ENCODE data around the gene HPS1. TPM values are rescaled to one million over a fixed set of nuclear protein-coding genes. Genes with fewer than 3 reads are reported as not detected.

HPS1 gene
- total RNA-seq, 8 experiments from 2014 or later = 8.6 to 76.9 (median 20.5) TPM

- no peak for ATAC-seq (replicated peaks in 6 of 8)
- in situ Hi-C loops (cut with MboI; ENCODE audit: low pct_unique_long_range_greater_than_20kb in 2 of 9, low sequenced_read_pairs in 9 of 9, unreplicated experiment in 9 of 9) = loop anchor here in 1 of 9 experiments (25.0 kb wide), 1 partner anchor 184 kb away; no protein-coding TSS in a partner anchor
- Histone ChIP-seq H3K27ac (no peak overlapping the region), H3K4me1 (replicated peaks in 1 of 2) (no peaks in the 10 kb centered on the region), H3K4me3 (no peak overlapping the region)
Observed at GRCh38 chr10:98477861-98478260, 31.1 kb upstream of the HPS1 start.

GRCh38 chr10:98474628-98475027 lies 27.9 kb upstream of the HPS1 start:
- in situ Hi-C loops (cut with MboI; ENCODE audit: low pct_unique_long_range_greater_than_20kb in 2 of 9, low sequenced_read_pairs in 9 of 9, unreplicated experiment in 9 of 9) = loop anchor here in 5 of 9 experiments (25.0 kb wide), 2 partner anchors 188 to 763 kb away; partner anchors contain the start of gene HPSE2 (in 4 of the 5)
- peaks cover 4 to 5% of the 10 kb centered on the region in 2 donors for H3K4me1 ChIP-seq (replicated peaks in 1 of 2)
- ATAC-seq (replicated peaks in 6 of 8) = peak in 3 of 8 experiments; percentile 72 to 77 (median 75)
- no peak overlapping the region for H3K27ac ChIP-seq
- no peak overlapping the region for H3K4me3 ChIP-seq

GRCh38 chr10:98472196-98472595 lies 25.5 kb upstream of the HPS1 start:
- peaks cover 4 to 6% of the 10 kb centered on the region in 2 donors for H3K4me1 ChIP-seq (replicated peaks in 1 of 2)

GRCh38 chr10:98470850-98471249 lies 24.1 kb upstream of the HPS1 start:
- whole genome bisulfite sequencing, 10 experiments = 22 to 100% (median 82%) methylated on average over 1 to 5 of the region's 5 CpGs; no CpG with 5 or more reads in 1 of the 10 experiments
- H3K4me3 ChIP-seq = no peak overlapping the region
- peaks cover 4 to 11% of the 10 kb centered on the region in 2 donors for H3K4me1 ChIP-seq (replicated peaks in 1 of 2)
- ATAC-seq (replicated peaks in 6 of 8) = no peak
- no peak overlapping the region for H3K27ac ChIP-seq
- in situ Hi-C loops (cut with MboI; ENCODE audit: low pct_unique_long_range_greater_than_20kb in 2 of 9, low sequenced_read_pairs in 9 of 9, unreplicated experiment in 9 of 9) = loop anchor here in 4 of 9 experiments (25.0 kb wide), 1 partner anchor 766 kb away; the partner anchor contains the start of gene HPSE2 (in 4 of the 4)

More at GRCh38 chr10:98472196-98472595, 25.5 kb upstream of the HPS1 start:
- ATAC-seq (replicated peaks in 6 of 8) = peak in 2 of 8 experiments; percentile 13 to 48
- H3K4me3 ChIP-seq = no peak overlapping the region
- in situ Hi-C loops (cut with MboI; ENCODE audit: low pct_unique_long_range_greater_than_20kb in 2 of 9, low sequenced_read_pairs in 9 of 9, unreplicated experiment in 9 of 9) = loop anchor here in 4 of 9 experiments (25.0 kb wide), 1 partner anchor 765 kb away; the partner anchor contains the start of gene HPSE2 (in 4 of the 4)
- WGBS, 10 experiments = 0 to 100% (median 35%) methylated on average over 1 to 4 of the region's 4 CpGs
- no peak overlapping the region for H3K27ac ChIP-seq

GRCh38 chr10:98469001-98469931 lies 22.5 kb upstream of the HPS1 start:
- 20 to 80% (median 58%) methylated on average over 1 to 2 of the region's 2 CpGs; no CpG with 5 or more reads in 2 of the 10 experiments for WGBS, 10 experiments
- Histone ChIP-seq H3K27ac (no peak overlapping the region), H3K4me3 (no peak overlapping the region), H3K4me1 (replicated peaks in 1 of 2) (peaks cover 4 to 11% of the 10 kb centered on the region in 2 donors)
- no peak for ATAC-seq (replicated peaks in 6 of 8)
- in situ Hi-C loops (cut with MboI; ENCODE audit: low pct_unique_long_range_greater_than_20kb in 2 of 9, low sequenced_read_pairs in 9 of 9, unreplicated experiment in 9 of 9) = loop anchor here in 5 of 9 experiments (10.0 to 25.0 kb wide), 2 partner anchors 768 to 776 kb away; partner anchors contain the start of gene HPSE2 (in 4 of the 5)

GRCh38 chr10:98467506-98468318 lies 21.0 kb upstream of the HPS1 start:
- no peak overlapping the region for H3K27ac ChIP-seq
- ATAC-seq (replicated peaks in 6 of 8) = peak; percentile 97 to 99 (median 98)
- in situ Hi-C loops (cut with MboI; ENCODE audit: low pct_unique_long_range_greater_than_20kb in 2 of 9, low sequenced_read_pairs in 9 of 9, unreplicated experiment in 9 of 9) = loop anchor here in 5 of 9 experiments (10.0 to 25.0 kb wide), 2 partner anchors 770 to 777 kb away; partner anchors contain the start of gene HPSE2 (in 4 of the 5)
- 17 to 60% (median 48%) methylated on average over 1 to 7 of the region's 44 CpGs; no CpG with 5 or more reads in 4 of the 10 experiments for WGBS, 10 experiments
- H3K4me3 ChIP-seq = peak overlapping the region; percentile 8 to 24 (median 22)
- peaks cover 4 to 11% of the 10 kb centered on the region in 2 donors for H3K4me1 ChIP-seq (replicated peaks in 1 of 2)

GRCh38 chr10:98466861-98467505 lies 20.2 kb upstream of the HPS1 start:
- in situ Hi-C loops (cut with MboI; ENCODE audit: low pct_unique_long_range_greater_than_20kb in 2 of 9, low sequenced_read_pairs in 9 of 9, unreplicated experiment in 9 of 9) = loop anchor here in 5 of 9 experiments (10.0 to 25.0 kb wide), 2 partner anchors 770 to 778 kb away; partner anchors contain the start of gene HPSE2 (in 4 of the 5)
- WGBS, 10 experiments = 13 to 80% (median 60%) methylated on average over 1 to 8 of the region's 15 CpGs; no CpG with 5 or more reads in 2 of the 10 experiments
- Histone ChIP-seq H3K4me3 (no peak overlapping the region), H3K27ac (no peak overlapping the region), H3K4me1 (replicated peaks in 1 of 2) (peaks cover under 1 to 7% of the 10 kb centered on the region in 2 donors)
- peak in 3 of 8 experiments; percentile 14 to 56 (median 39) for ATAC-seq (replicated peaks in 6 of 8)

- no peak for ATAC-seq (replicated peaks in 6 of 8)
- Histone ChIP-seq H3K27ac (no peak overlapping the region), H3K4me3 (no peak overlapping the region), H3K4me1 (replicated peaks in 1 of 2) (peaks cover 8 to 14% of the 10 kb centered on the region in 2 donors)
- 80 to 100% (median 96%) methylated on average over 1 to 3 of the region's 3 CpGs; no CpG with 5 or more reads in 5 of the 10 experiments for WGBS, 10 experiments
- in situ Hi-C loops (cut with MboI; ENCODE audit: low pct_unique_long_range_greater_than_20kb in 2 of 9, low sequenced_read_pairs in 9 of 9, unreplicated experiment in 9 of 9) = loop anchor here in 5 of 9 experiments (10.0 to 25.0 kb wide), 2 partner anchors 771 to 779 kb away; partner anchors contain the start of gene HPSE2 (in 4 of the 5)
Observed at GRCh38 chr10:98465866-98466265, 19.1 kb upstream of the HPS1 start.

GRCh38 chr10:98463976-98464754 lies 17.4 kb upstream of the HPS1 start:
- H3K4me1 ChIP-seq (replicated peaks in 1 of 2) = peaks cover 16 to 18% of the 10 kb centered on the region in 2 donors
- 56 to 100% (median 74%) methylated on average over 1 to 6 of the region's 8 CpGs; no CpG with 5 or more reads in 1 of the 10 experiments for WGBS, 10 experiments
- no peak overlapping the region for H3K27ac ChIP-seq
- ATAC-seq (replicated peaks in 6 of 8) = no peak
- no peak overlapping the region for H3K4me3 ChIP-seq
- in situ Hi-C loops (cut with MboI; ENCODE audit: low pct_unique_long_range_greater_than_20kb in 2 of 9, low sequenced_read_pairs in 9 of 9, unreplicated experiment in 9 of 9) = loop anchor here in 5 of 9 experiments (10.0 to 25.0 kb wide), 2 partner anchors 773 to 781 kb away; partner anchors contain the start of gene HPSE2 (in 4 of the 5)

- no peak overlapping the region for H3K27ac ChIP-seq
- WGBS, 10 experiments = 40 to 100% (median 90%) methylated on average over 1 to 6 of the region's 6 CpGs; no CpG with 5 or more reads in 1 of the 10 experiments
- in situ Hi-C loops (cut with MboI; ENCODE audit: low pct_unique_long_range_greater_than_20kb in 2 of 9, low sequenced_read_pairs in 9 of 9, unreplicated experiment in 9 of 9) = loop anchor here in 5 of 9 experiments (10.0 to 25.0 kb wide), 2 partner anchors 774 to 782 kb away; partner anchors contain the start of gene HPSE2 (in 4 of the 5)
Observed at GRCh38 chr10:98463016-98463415, 16.3 kb upstream of the HPS1 start.

GRCh38 chr10:98461500-98461842 lies 14.7 kb upstream of the HPS1 start:
- in situ Hi-C loops (cut with MboI; ENCODE audit: low pct_unique_long_range_greater_than_20kb in 2 of 9, low sequenced_read_pairs in 9 of 9, unreplicated experiment in 9 of 9) = loop anchor here in 5 of 9 experiments (10.0 to 25.0 kb wide), 2 partner anchors 776 to 783 kb away; partner anchors contain the start of gene HPSE2 (in 4 of the 5)
- H3K27ac ChIP-seq = peak overlapping the region in 1 of 2 donors; percentile 67
- 56 to 100% (median 92%) methylated on average over 1 to 3 of the region's 3 CpGs; no CpG with 5 or more reads in 3 of the 10 experiments for WGBS, 10 experiments
- ATAC-seq (replicated peaks in 6 of 8) = no peak
- peaks cover 19 to 26% of the 10 kb centered on the region in 2 donors for H3K4me1 ChIP-seq (replicated peaks in 1 of 2)
- no peak overlapping the region for H3K4me3 ChIP-seq

More at GRCh38 chr10:98463016-98463415, 16.3 kb upstream of the HPS1 start:
- Histone ChIP-seq H3K4me3 (no peak overlapping the region), H3K4me1 (replicated peaks in 1 of 2) (peaks cover 23 to 24% of the 10 kb centered on the region in 2 donors)
- no peak for ATAC-seq (replicated peaks in 6 of 8)
